Measurements from ENCODE around the gene ZNF48. TPM values are rescaled to one million over a fixed set of nuclear protein-coding genes. Genes with fewer than 3 reads are reported as not detected.

Gene ZNF48
- total RNA-seq, 4 donors from 2014 or later, result 5.5 to 7.5 (median 7.3) TPM

DNA sequence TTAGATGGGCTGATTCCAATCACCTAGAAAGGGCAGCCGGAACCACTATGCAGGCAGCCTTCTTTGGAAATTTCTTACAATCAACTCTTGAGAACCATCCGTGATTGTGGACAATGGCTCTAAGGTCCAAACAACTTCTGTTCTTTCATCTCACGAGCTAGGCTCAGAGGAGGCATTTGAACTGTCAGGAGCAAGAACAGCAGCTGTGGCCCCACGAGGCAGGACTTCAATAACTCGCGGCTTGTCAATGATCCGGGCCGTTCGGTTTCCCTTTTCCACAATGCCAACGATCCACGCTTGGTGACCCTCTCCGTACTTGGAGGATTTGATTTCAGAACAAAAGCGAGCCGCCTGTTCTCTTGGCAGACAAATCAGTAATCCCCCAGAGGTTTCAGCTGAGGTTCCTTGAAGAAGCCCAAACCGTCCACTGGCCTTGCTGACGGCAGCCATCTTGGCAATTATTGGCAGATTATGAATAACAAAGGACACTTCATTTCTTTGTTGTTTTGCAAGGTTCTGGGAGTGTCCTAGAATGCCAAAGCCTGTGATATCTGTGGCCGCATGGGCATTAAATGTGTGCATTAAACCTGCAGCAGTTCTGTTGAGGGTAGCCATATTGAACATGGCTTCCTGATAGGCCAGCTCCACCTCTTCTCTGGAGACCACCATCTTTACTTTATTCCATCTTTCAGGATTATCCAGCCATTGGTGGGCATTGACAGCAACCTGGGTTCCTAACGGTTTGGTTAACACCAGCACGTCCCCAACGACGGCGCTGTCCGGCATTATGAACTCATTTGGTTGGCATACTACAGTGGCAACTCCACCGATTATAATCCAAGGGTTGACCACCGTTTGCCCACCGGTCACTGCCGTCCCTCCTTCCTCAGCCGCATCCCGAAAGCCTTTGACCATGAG is 49.3 kb downstream of the ZNF48 start:
- H3K27me3 ChIP-seq, result no peaks in the 10 kb centered on the region
- peaks cover 0 to 23% (median 17%) of the 10 kb centered on the region in 4 donors for H3K4me1 ChIP-seq
- peak overlapping the region; percentile 58 to 100 (median 91) for H3K4me3 ChIP-seq
- DNase-seq (ENCODE audit: low spot score in 2 of 2), result no peak
- peaks cover 0 to 22% (median 0%) of the 10 kb centered on the region in 3 donors for H3K36me3 ChIP-seq
- WGBS, 2 donors, result 92 to 94% methylated on average over 29 of the region's 29 CpGs
- TF ChIP-seq POLR2A (IDR thresholded peaks at IDR 0.05) (no peak), EP300 (IDR thresholded peaks at IDR 0.05) (no peak)
- TF ChIP-seq, protein P1, sequence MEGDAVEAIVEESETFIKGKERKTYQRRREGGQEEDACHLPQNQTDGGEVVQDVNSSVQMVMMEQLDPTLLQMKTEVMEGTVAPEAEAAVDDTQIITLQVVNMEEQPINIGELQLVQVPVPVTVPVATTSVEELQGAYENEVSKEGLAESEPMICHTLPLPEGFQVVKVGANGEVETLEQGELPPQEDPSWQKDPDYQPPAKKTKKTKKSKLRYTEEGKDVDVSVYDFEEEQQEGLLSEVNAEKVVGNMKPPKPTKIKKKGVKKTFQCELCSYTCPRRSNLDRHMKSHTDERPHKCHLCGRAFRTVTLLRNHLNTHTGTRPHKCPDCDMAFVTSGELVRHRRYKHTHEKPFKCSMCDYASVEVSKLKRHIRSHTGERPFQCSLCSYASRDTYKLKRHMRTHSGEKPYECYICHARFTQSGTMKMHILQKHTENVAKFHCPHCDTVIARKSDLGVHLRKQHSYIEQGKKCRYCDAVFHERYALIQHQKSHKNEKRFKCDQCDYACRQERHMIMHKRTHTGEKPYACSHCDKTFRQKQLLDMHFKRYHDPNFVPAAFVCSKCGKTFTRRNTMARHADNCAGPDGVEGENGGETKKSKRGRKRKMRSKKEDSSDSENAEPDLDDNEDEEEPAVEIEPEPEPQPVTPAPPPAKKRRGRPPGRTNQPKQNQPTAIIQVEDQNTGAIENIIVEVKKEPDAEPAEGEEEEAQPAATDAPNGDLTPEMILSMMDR (IDR thresholded peaks at IDR 0.05), result no peak
- no peaks in the 10 kb centered on the region for H3K9me3 ChIP-seq
- peak overlapping the region; percentile 60 to 98 (median 96) for H3K27ac ChIP-seq

DNA sequence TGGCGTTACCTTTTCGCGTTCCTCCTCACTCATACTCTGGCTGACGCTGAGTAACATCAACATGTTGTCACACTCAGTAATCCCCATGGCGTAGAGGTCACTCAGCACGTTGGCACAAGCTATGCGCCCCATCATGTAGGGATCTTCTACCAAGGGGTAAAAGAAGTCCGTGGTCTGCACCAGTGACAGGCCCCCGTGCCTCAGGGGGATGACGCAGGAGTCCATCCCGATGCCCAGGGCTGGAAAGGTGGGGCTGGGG is 49.9 kb downstream of the ZNF48 start:
- Histone ChIP-seq H3K36me3 (peaks cover 0 to 22% (median 0%) of the 10 kb centered on the region in 3 donors), H3K27me3 (no peaks in the 10 kb centered on the region), H3K4me3 (peak overlapping the region; percentile 58 to 100 (median 91)), H3K4me1 (peaks cover 0 to 23% (median 17%) of the 10 kb centered on the region in 4 donors), H3K27ac (peak overlapping the region; percentile 60 to 98 (median 96)), H3K9me3 (no peaks in the 10 kb centered on the region)
- TF ChIP-seq, protein P1 (IDR thresholded peaks at IDR 0.05), result no peak
- TF ChIP-seq POLR2A (IDR thresholded peaks at IDR 0.05), result no peak
- no peak for DNase-seq (ENCODE audit: low spot score in 2 of 2)
- 34 to 40% methylated on average over 11 of the region's 11 CpGs for WGBS, 2 donors

DNA sequence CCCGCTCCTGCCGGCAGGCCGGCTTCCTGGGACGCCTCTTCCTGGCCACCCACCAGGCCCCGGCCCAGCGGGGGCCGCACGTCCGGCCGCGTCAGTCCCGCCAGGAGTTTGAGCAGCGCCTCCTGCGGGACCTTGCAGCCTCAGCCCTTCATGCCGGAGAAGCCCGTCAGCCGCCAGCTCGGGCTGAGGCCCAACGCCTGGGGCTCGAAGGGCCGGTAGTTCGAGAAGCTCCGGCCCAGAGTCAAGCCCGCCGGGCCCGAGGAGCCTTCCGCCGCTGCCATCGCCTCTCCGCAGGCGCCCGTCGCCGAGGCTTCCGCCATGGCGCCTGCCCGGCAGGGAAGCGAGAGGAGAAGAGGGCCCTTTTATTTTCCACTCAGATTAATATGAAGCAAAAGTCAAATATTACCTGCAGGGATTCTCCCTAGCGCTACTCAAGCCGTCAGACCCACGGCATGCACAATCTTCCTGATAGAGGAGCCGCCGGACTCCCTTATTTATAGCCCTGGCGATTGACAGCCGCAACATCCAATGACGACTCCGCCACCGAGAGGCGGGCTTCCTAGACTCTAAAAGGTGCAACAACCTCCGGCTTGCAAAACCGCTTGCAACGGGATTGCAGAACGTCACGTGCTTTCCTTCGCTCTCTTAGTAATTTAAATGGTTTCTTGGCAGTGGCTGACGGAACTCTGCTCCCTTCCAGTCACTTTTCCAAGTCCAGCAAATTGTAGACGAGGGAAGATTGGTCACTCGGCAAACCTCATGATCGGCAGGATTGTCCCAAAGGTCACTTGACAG is 50.4 kb downstream of the ZNF48 start, which contains the start of gene SEPHS2:
TSS of gene SEPHS2 (minus strand) at position 467 of the 795 bp plus-strand sequence. CDS start at position 320, 147 bp downstream.
- Histone ChIP-seq H3K27ac (peak within 1 kb of the TSS; percentile 60 to 98 (median 96)), H3K27me3 (no peaks in the 10 kb centered on the region), H3K4me1 (peaks cover 0 to 23% (median 17%) of the 10 kb centered on the region in 4 donors), H3K9me3 (no peaks in the 10 kb centered on the region), H3K4me3 (peak within 1 kb of the TSS; percentile 58 to 100 (median 91)), H3K36me3 (peaks cover 0 to 22% (median 0%) of the 10 kb centered on the region in 3 donors)
- DNase-seq (ENCODE audit: low spot score in 2 of 2), result peak; percentile 99 to 100
- WGBS, 2 donors, result 1 to 2% methylated on average over 45 to 51 of the region's 59 CpGs
- peak; percentile 32 to 85 for TF ChIP-seq POLR2A (IDR thresholded peaks at IDR 0.05)
- TF ChIP-seq, protein P1 (IDR thresholded peaks at IDR 0.05), result peak; percentile 25 to 56 (median 45)
- peak; percentile 65 to 94 for TF ChIP-seq EP300 (IDR thresholded peaks at IDR 0.05)

DNA sequence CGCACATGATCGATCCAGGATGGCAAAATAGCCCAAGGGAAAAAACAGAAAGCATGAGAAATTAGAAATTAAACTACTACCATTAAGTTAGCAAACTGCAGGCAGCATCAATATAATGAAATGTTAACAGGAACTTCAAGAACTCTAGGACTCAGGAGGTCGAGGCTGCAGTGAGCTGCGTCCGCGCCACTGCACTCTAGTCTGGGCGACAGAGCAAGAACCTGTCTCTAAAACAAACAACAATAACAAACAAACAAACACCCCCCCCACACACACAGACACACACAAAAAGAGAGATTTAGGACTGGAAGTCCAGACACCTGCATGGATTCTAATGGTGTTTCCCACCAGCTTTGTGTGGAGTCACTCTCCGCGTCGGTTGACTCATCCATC is 51.0 kb downstream of the ZNF48 start:
- 73 to 75% methylated on average over 10 of the region's 10 CpGs for WGBS, 2 donors
- no peak for TF ChIP-seq POLR2A (IDR thresholded peaks at IDR 0.05)
- TF ChIP-seq, protein P1 (IDR thresholded peaks at IDR 0.05), result no peak
- TF ChIP-seq EP300 (IDR thresholded peaks at IDR 0.05), result no peak
- no peaks in the 10 kb centered on the region for H3K27me3 ChIP-seq
- peak overlapping the region; percentile 60 to 98 (median 96) for H3K27ac ChIP-seq
- H3K4me3 ChIP-seq, result peak overlapping the region; percentile 58 to 100 (median 91)
- no peak for DNase-seq (ENCODE audit: low spot score in 2 of 2)
- H3K9me3 ChIP-seq, result no peaks in the 10 kb centered on the region
- peaks cover 0 to 22% (median 0%) of the 10 kb centered on the region in 3 donors for H3K36me3 ChIP-seq
- H3K4me1 ChIP-seq, result peaks cover 0 to 23% (median 17%) of the 10 kb centered on the region in 4 donors

Data from tibial nerve (tissue), 4 donors.